Mesothelial cell of epicardium (in vitro differentiated cells): Measurements from ENCODE around the gene CELF2. TPM values are rescaled to one million over a fixed set of nuclear protein-coding genes. Genes with fewer than 3 reads are reported as not detected.

ENCODE experiments used
- DNase-seq, 2 experiments: peaks; one replicate each; pipeline ENCODE4 v3.0.0; 2021; ENCODE audit warnings: low spot score in 2 of 2; ENCODE audit not compliant: unreplicated experiment in 2 of 2
- H3K27ac Mint-ChIP-seq: 2 replicates; pipeline ENCODE4 v1.8.0; 2021; ENCODE audit warnings: mixed read lengths
- H3K27me3 Mint-ChIP-seq: 2 replicates; pipeline ENCODE4 v1.8.0; 2021; ENCODE audit warnings: low read depth, mixed read lengths
- H3K36me3 Mint-ChIP-seq: 2 replicates; pipeline ENCODE4 v1.8.0; 2021; ENCODE audit warnings: mixed read lengths
- H3K4me1 Mint-ChIP-seq: 2 replicates; pipeline ENCODE4 v1.8.0; 2021; ENCODE audit warnings: mixed read lengths
- H3K4me3 Mint-ChIP-seq: 2 replicates; pipeline ENCODE4 v1.8.0; 2021; ENCODE audit warnings: mild to moderate bottlenecking, moderate library complexity, mixed read lengths
- H3K9me3 Mint-ChIP-seq: 2 replicates; pipeline ENCODE4 v1.8.0; 2021; ENCODE audit warnings: mixed read lengths
- total RNA-seq: library from RNA; stranded (reverse); gene quantifications from 3 replicates; pipeline ENCODE4 v1.2.1, GENCODE V29; 2021
- TF ChIP-seq, protein P1 (sequence below): fragments of 200-600 bp; sonication (generic); IDR thresholded peaks from one replicate; pipeline ENCODE4 v1.5.0; 2021; ENCODE audit warnings: antibody characterized with exemption; ENCODE audit not compliant: unreplicated experiment

Gene CELF2
- total RNA-seq, 1 donor from 2014 or later = 24.0 TPM

DNA sequence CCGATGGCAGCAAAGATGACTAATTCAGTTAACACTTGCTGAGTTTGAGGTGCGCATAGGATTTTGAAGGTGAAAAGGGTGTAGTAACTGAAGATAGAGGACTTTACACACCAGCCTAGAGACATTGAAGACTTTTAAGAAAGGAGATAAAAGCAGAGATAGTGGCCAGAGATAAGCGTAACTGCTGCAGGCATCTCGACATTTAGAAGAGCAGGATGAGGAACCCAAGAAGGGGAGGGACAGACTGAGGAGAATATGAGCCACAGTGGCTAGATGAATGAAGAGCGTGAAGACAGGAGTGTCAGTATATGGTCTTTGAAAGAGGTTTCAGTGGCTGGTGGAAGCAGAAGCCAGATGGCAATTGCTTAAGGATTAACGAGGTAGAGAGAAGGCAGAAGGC, 71.6 kb downstream of the CELF2 start:
- Mint-ChIP-seq H3K4me1 (peaks cover 5% of the 10 kb centered on the region), H3K27me3 (peaks cover 24% of the 10 kb centered on the region), H3K36me3 (no peaks in the 10 kb centered on the region), H3K27ac (no peak overlapping the region), H3K4me3 (no peak overlapping the region), H3K9me3 (no peaks in the 10 kb centered on the region)
- DNase-seq = no peak
- TF ChIP-seq, protein P1, sequence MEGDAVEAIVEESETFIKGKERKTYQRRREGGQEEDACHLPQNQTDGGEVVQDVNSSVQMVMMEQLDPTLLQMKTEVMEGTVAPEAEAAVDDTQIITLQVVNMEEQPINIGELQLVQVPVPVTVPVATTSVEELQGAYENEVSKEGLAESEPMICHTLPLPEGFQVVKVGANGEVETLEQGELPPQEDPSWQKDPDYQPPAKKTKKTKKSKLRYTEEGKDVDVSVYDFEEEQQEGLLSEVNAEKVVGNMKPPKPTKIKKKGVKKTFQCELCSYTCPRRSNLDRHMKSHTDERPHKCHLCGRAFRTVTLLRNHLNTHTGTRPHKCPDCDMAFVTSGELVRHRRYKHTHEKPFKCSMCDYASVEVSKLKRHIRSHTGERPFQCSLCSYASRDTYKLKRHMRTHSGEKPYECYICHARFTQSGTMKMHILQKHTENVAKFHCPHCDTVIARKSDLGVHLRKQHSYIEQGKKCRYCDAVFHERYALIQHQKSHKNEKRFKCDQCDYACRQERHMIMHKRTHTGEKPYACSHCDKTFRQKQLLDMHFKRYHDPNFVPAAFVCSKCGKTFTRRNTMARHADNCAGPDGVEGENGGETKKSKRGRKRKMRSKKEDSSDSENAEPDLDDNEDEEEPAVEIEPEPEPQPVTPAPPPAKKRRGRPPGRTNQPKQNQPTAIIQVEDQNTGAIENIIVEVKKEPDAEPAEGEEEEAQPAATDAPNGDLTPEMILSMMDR = no peak

DNA sequence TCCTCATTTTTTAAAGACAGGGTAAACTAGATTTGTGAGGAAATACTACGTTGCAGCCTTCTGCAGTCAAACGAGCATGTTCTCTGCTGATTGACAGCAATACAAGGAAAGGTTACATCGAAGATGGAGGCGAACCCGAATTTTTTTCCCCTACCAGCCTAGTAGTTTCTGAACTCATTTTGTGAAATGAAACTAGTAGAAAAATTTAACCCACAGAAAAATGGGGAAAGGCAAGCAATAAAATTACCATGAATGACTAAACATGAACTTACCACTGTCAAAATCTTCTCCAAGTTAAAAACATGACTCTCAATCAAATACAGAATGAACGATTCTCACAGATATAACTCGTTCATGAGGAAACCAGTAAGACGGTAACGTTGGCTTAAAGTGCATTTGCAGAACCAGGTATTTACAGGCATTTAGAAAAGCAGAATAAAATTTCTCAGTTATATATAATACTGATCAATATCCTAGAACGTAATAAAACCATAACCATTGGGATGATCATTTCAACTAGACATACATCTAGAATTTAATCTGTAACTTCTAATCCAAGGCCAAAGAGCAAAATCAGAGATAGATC, 73.9 kb downstream of the CELF2 start:
- no peaks in the 10 kb centered on the region for H3K9me3 Mint-ChIP-seq

DNA sequence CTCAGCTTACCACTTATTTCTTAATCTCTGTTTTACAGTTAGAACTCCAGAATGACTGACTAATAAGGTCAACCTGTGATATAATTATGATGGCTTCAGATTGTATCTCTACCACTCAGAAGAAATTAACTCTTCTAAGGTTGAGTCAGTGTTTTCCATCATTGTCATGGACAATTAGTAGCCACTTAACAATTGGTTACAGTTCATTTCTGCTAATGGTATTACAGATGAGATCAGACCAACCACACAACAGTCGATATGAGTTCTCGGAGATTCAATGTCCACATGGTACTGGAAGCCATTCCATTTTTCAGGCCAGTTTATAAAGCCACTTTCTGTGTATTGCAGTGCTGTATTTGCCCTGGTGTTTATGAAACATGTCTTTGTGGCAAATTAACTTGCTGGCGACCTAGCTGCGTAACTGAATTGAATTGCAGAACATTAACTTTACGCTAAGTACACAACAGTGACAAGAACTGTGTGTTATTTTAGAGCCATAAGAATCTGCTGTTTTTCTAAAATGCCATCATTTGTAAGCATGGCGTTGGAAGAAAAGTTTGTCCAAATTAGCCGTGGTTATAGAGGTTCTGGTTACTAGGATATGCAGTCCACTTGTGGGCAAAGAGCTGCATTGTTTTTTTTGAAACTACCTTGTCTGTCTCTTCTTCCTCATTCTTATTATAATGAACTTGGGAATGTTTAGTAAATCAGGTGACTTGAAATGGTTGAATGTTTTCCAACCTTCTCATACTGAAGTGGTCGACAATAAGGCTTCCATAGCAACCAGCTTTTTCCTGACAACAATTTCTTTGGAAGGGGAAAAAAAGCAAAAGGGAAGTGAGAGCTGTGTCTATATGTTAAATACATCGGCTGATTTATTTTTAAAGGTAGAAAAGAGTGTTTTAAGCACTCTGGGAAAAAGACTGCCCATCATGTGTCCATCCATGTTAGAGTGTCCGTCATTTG, 76.4 kb downstream of the CELF2 start:
- TF ChIP-seq, protein P1 = no peak
- H3K27me3 Mint-ChIP-seq = peaks cover 37% of the 10 kb centered on the region
- DNase-seq = no peak
- no peak overlapping the region for H3K27ac Mint-ChIP-seq
- H3K36me3 Mint-ChIP-seq = no peaks in the 10 kb centered on the region
- no peak overlapping the region for H3K4me3 Mint-ChIP-seq
- no peaks in the 10 kb centered on the region for H3K9me3 Mint-ChIP-seq
- peaks cover 14% of the 10 kb centered on the region for H3K4me1 Mint-ChIP-seq

More for the DNA sequence above, 73.9 kb downstream of the CELF2 start:
- TF ChIP-seq, protein P1 = no peak
- Mint-ChIP-seq H3K4me1 (peaks cover 6% of the 10 kb centered on the region), H3K4me3 (no peak overlapping the region), H3K27me3 (peaks cover 29% of the 10 kb centered on the region), H3K36me3 (no peaks in the 10 kb centered on the region), H3K27ac (no peak overlapping the region)
- DNase-seq = no peak

DNA sequence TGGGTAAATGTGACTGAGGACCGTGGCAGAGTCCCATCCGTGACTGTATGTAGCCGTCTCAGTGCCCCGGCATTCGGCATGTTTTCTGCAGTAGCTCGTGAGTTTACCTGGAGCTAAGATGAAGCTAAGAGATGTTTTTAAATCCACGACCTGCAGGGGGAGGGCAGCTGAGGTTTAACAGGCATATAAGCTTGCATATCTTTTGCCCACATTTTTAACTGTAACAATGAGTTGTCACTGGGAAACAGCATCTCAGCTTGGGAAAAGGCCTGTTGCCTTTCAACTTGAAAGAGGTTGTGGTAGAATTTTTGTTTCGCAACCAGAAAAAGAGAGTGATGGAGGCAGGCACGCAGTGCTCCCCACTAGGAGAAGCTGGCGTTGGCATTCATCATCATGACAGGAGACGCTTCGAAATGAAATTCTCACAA, 77.7 kb downstream of the CELF2 start:
- DNase-seq = no peak
- Mint-ChIP-seq H3K27me3 (peaks cover 37% of the 10 kb centered on the region), H3K9me3 (no peaks in the 10 kb centered on the region), H3K27ac (peak overlapping the region; percentile 73), H3K4me3 (no peak overlapping the region), H3K36me3 (no peaks in the 10 kb centered on the region), H3K4me1 (peaks cover 14% of the 10 kb centered on the region)
- TF ChIP-seq, protein P1 = no peak

DNA sequence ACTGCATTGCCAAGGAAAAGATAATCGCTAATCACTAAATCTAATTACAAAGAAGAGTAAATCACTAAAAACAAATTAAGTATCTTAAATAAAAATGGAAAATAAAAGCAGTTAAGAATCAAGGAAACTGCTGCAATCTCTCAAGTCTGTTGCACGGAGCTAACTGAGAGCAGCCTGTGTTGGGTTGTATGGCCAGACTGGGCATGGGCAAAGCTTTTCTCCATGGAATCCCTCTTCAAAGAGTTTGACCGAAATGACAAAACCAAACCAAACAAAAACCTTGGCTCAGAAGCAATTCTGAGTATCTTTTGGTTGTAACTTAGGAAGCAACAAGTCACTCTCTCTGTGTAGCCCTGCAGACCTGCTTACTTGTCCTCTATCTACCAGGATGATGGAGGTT, 78.8 kb downstream of the CELF2 start:
- Mint-ChIP-seq H3K27ac (no peak overlapping the region), H3K27me3 (peaks cover 43% of the 10 kb centered on the region), H3K36me3 (no peaks in the 10 kb centered on the region), H3K4me3 (no peak overlapping the region), H3K9me3 (no peaks in the 10 kb centered on the region), H3K4me1 (peaks cover 14% of the 10 kb centered on the region)
- TF ChIP-seq, protein P1 = no peak
- no peak for DNase-seq
